K562 (cell line): ENCODE data around the gene AQP9. TPM values are rescaled to one million over a fixed set of nuclear protein-coding genes. Genes with fewer than 3 reads are reported as not detected.

Experiments used
- ADNP ChIP-seq: fragments of 200-800 bp; sonication (Bioruptor generic); IDR thresholded peaks from 2 replicates; pipeline ENCODE4 v1.6.1; 2016; ENCODE audit warnings: missing genetic modification characterization, missing compliant biosample characterization
- ATF7 ChIP-seq: fragments of 450-650 bp; IDR thresholded peaks from 2 replicates; pipeline ENCODE4 v1.7.1; 2014; ENCODE audit warnings: mild to moderate bottlenecking, moderate library complexity
- DPF2 ChIP-seq: fragments of 450-650 bp; IDR thresholded peaks from 2 replicates; pipeline ENCODE4 v1.6.1; 2016
- EP300 ChIP-seq: IDR thresholded peaks from 2 replicates; pipeline ENCODE4 v1.6.1; 2012; ENCODE audit warnings: low read length, improper control_type of control experiment
- GTF2E2 ChIP-seq: fragments of 200-800 bp; sonication (Bioruptor generic); IDR thresholded peaks from 2 replicates; pipeline ENCODE4 v1.6.1; 2016; ENCODE audit warnings: missing genetic modification characterization, missing compliant biosample characterization
- HMG20A ChIP-seq: fragments of 450-650 bp; formaldehyde crosslinking; conservative IDR thresholded peaks from 2 replicates; pipeline ENCODE4 v1.4.0; 2020; ENCODE audit warnings: mild to moderate bottlenecking, mixed read lengths
- JUNB ChIP-seq: fragments of 450-650 bp; formaldehyde crosslinking; conservative IDR thresholded peaks from 2 replicates; pipeline ENCODE4 v1.4.0; 2020; ENCODE audit warnings: mild to moderate bottlenecking
- KLF16 ChIP-seq: IDR thresholded peaks from 2 replicates; pipeline ENCODE4 v1.6.1; 2016; ENCODE audit warnings: antibody characterized with exemption
- MCM3 ChIP-seq: fragments of 450-650 bp; IDR thresholded peaks from 2 replicates; pipeline ENCODE4 v1.6.1; 2016
- MTA2 ChIP-seq: fragments of 450-650 bp; IDR thresholded peaks from 2 replicates; pipeline ENCODE4 v1.6.1; 2016; ENCODE audit warnings: low read depth
- NCOA2 ChIP-seq, 2 experiments: fragments of 450-650 bp; IDR thresholded peaks; 2 replicates each; pipeline ENCODE4 v1.6.1; 2018; ENCODE audit warnings: mild to moderate bottlenecking in 2 of 2, moderate library complexity in 1 of 2; ENCODE audit not compliant: partially characterized antibody in 2 of 2
- NFATC3 ChIP-seq: fragments of 450-650 bp; IDR thresholded peaks from 2 replicates; pipeline ENCODE4 v1.6.1; 2017; ENCODE audit warnings: mild to moderate bottlenecking
- NR1H2 ChIP-seq: sonication (generic); formaldehyde crosslinking; IDR thresholded peaks from 2 replicates; pipeline ENCODE4 v1.4.0; 2020; ENCODE audit warnings: mild to moderate bottlenecking, missing genetic modification reagents
- POLR2AphosphoS5 ChIP-seq: IDR thresholded peaks from 2 replicates; pipeline ENCODE4 v1.6.1; 2011; ENCODE audit warnings: mild to moderate bottlenecking, low read depth, low read length, moderate library complexity; ENCODE audit not compliant: control insufficient read depth, insufficient read depth
- RCOR1 ChIP-seq, 2 experiments: IDR thresholded peaks; 2 replicates each; pipeline ENCODE4 v1.6.1; 2012; ENCODE audit warnings: low read depth in 2 of 2, low read length in 2 of 2, borderline replicate concordance in 1 of 2, improper control_type of control experiment in 1 of 2
- SPI1 ChIP-seq: IDR thresholded peaks from 2 replicates; pipeline ENCODE4 v1.6.1; 2011; ENCODE audit warnings: low read depth, low read length, control low read depth, borderline replicate concordance
- TRIM28 ChIP-seq: fragments of 450-650 bp; IDR thresholded peaks from 2 replicates; pipeline ENCODE4 v1.6.1; 2017
- ZNF324 ChIP-seq: fragments of 250-450 bp; sonication (Bioruptor Pico); IDR thresholded peaks from 2 replicates; pipeline ENCODE4 v1.4.0; 2020; ENCODE audit warnings: mild to moderate bottlenecking
- polyA plus RNA-seq, 8 experiments: library from polyadenylated mRNA; depleted of rRNA in 4 of 8; stranded (reverse) in 5 of 8; unstranded in 3 of 8; fragments of >200 nt; fragmentation: Nextera tagmentation in 2 of 8; fragmentation: Illumina TruSeq in 1 of 8; extraction: Ambion mirVana in 2 of 8; extraction: Trizol in 1 of 8; gene quantifications; 2 replicates each; pipeline versions ENCODE4 v1.2.1 to v1.2.3, GENCODE V29; 2011 to 2014; ENCODE audit warnings: inconsistent platforms in 1 of 8, missing spikeins in 1 of 8
- total RNA-seq, 7 experiments: library from RNA; depleted of rRNA in 6 of 7; stranded (reverse); fragments of >200 nt in 6 of 7; fragmentation: Illumina TruSeq in 2 of 7; extraction: Trizol in 2 of 7; gene quantifications; 2 replicates each; pipeline versions ENCODE4 v1.2.1 to v1.2.3, GENCODE V29; 2011 to 2021; ENCODE audit warnings: low replicate concordance in 1 of 7
- TF ChIP-seq, protein P1 (sequence below): sonication (generic); formaldehyde crosslinking; IDR thresholded peaks from 2 replicates; pipeline ENCODE4 v1.8.0; 2022; ENCODE audit warnings: mild to moderate bottlenecking, missing genetic modification reagents
- TF ChIP-seq, protein P2 (sequence below): sonication (generic); formaldehyde crosslinking; IDR thresholded peaks from 2 replicates; pipeline ENCODE4 v1.8.0; 2022; ENCODE audit warnings: missing genetic modification reagents, mild to moderate bottlenecking, moderate library complexity, borderline replicate concordance
- TF ChIP-seq, protein P3 (sequence below): fragments of 450-650 bp; IDR thresholded peaks from 2 replicates; pipeline ENCODE4 v1.6.1; 2017; ENCODE audit warnings: antibody characterized with exemption, mild to moderate bottlenecking

The AQP9 gene
- total and polyA plus RNA-seq, 9 of the 15 experiments (the other 6 are each of a cell fraction or from before 2014, with no cell fraction given) = 0.04 to 0.33 (median 0.07) TPM; not detected in 4

DNA sequence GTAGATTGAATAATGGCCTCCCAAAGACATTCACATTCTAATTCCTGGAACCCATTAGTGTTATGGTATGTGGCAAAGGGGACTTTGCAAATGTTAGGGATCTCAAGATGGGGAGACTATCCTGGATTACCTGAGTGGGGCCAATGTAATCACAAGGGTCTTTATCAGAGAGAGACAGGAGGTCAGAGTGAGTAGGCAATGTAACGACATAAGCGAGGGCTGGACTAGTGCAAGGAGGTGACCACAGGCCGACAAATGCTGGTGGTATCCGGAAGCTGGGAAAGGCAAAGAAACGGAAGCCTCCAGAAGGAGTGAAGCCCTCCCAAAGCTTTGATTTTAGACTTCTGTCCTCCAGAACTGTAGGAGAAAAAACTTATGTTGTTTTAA lies 26.5 kb upstream of the AQP9 start (continued):
- TF ChIP-seq, protein P1, sequence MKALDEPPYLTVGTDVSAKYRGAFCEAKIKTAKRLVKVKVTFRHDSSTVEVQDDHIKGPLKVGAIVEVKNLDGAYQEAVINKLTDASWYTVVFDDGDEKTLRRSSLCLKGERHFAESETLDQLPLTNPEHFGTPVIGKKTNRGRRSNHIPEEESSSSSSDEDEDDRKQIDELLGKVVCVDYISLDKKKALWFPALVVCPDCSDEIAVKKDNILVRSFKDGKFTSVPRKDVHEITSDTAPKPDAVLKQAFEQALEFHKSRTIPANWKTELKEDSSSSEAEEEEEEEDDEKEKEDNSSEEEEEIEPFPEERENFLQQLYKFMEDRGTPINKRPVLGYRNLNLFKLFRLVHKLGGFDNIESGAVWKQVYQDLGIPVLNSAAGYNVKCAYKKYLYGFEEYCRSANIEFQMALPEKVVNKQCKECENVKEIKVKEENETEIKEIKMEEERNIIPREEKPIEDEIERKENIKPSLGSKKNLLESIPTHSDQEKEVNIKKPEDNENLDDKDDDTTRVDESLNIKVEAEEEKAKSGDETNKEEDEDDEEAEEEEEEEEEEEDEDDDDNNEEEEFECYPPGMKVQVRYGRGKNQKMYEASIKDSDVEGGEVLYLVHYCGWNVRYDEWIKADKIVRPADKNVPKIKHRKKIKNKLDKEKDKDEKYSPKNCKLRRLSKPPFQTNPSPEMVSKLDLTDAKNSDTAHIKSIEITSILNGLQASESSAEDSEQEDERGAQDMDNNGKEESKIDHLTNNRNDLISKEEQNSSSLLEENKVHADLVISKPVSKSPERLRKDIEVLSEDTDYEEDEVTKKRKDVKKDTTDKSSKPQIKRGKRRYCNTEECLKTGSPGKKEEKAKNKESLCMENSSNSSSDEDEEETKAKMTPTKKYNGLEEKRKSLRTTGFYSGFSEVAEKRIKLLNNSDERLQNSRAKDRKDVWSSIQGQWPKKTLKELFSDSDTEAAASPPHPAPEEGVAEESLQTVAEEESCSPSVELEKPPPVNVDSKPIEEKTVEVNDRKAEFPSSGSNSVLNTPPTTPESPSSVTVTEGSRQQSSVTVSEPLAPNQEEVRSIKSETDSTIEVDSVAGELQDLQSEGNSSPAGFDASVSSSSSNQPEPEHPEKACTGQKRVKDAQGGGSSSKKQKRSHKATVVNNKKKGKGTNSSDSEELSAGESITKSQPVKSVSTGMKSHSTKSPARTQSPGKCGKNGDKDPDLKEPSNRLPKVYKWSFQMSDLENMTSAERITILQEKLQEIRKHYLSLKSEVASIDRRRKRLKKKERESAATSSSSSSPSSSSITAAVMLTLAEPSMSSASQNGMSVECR (CRISPR knock-in tag) = no peak
- TF ChIP-seq, protein P2, sequence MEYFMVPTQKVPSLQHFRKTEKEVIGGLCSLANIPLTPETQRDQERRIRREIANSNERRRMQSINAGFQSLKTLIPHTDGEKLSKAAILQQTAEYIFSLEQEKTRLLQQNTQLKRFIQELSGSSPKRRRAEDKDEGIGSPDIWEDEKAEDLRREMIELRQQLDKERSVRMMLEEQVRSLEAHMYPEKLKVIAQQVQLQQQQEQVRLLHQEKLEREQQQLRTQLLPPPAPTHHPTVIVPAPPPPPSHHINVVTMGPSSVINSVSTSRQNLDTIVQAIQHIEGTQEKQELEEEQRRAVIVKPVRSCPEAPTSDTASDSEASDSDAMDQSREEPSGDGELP (CRISPR knock-in tag) = no peak
- no peak for TF ChIP-seq ADNP
- TF ChIP-seq RCOR1 (IDR thresholded peaks at IDR 0.05; ENCODE audit: borderline replicate concordance in 1 of 2, low read depth in 2 of 2, low read length in 2 of 2) = peak in 1 of 2 experiments; percentile 76; a peak in 2 of 4 replicates
- TF ChIP-seq TRIM28 = peak; percentile 18; the same call in 1 of the 2 replicates
- TF ChIP-seq NFATC3 = no peak
- TF ChIP-seq NCOA2 (IDR thresholded peaks at IDR 0.05; ENCODE audit: partially characterized antibody in 2 of 2) = peak in 1 of 2 experiments; percentile 39
- TF ChIP-seq NR1H2 (CRISPR knock-in tag) = no peak
- 0 out of 2 replicates have a peak, but pooled peaks have one; percentile 6 for TF ChIP-seq ATF7
- TF ChIP-seq DPF2 = 0 out of 2 replicates have a peak, but pooled peaks have one; percentile 4
- TF ChIP-seq ZNF324 = no peak
- TF ChIP-seq SPI1 = peak; percentile 31; the same call in 1 of the 2 replicates
- TF ChIP-seq, protein P3, sequence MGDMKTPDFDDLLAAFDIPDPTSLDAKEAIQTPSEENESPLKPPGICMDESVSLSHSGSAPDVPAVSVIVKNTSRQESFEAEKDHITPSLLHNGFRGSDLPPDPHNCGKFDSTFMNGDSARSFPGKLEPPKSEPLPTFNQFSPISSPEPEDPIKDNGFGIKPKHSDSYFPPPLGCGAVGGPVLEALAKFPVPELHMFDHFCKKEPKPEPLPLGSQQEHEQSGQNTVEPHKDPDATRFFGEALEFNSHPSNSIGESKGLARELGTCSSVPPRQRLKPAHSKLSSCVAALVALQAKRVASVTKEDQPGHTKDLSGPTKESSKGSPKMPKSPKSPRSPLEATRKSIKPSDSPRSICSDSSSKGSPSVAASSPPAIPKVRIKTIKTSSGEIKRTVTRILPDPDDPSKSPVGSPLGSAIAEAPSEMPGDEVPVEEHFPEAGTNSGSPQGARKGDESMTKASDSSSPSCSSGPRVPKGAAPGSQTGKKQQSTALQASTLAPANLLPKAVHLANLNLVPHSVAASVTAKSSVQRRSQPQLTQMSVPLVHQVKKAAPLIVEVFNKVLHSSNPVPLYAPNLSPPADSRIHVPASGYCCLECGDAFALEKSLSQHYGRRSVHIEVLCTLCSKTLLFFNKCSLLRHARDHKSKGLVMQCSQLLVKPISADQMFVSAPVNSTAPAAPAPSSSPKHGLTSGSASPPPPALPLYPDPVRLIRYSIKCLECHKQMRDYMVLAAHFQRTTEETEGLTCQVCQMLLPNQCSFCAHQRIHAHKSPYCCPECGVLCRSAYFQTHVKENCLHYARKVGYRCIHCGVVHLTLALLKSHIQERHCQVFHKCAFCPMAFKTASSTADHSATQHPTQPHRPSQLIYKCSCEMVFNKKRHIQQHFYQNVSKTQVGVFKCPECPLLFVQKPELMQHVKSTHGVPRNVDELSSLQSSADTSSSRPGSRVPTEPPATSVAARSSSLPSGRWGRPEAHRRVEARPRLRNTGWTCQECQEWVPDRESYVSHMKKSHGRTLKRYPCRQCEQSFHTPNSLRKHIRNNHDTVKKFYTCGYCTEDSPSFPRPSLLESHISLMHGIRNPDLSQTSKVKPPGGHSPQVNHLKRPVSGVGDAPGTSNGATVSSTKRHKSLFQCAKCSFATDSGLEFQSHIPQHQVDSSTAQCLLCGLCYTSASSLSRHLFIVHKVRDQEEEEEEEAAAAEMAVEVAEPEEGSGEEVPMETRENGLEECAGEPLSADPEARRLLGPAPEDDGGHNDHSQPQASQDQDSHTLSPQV = peak; percentile 32
- peak; percentile 92 for TF ChIP-seq EP300
- peak; percentile 60; the same call in 1 of the 2 replicates for TF ChIP-seq POLR2AphosphoS5
- no peak for TF ChIP-seq HMG20A (CRISPR knock-in tag)
- no peak for TF ChIP-seq MCM3
- no peak for TF ChIP-seq JUNB (CRISPR knock-in tag)
- peak; percentile 29; the same call in 1 of the 2 replicates for TF ChIP-seq GTF2E2 (tag)
- TF ChIP-seq MTA2 = peak; percentile 54
- TF ChIP-seq KLF16 = no peak
